HEK293 (cell line): ENCODE data around the gene PHC3.

ENCODE experiments used
- CTCF ChIA-PET: fragments of 350-600 bp; formaldehyde crosslinking; extraction: SDS; loops from one replicate; lab custom pipeline; 2021; ENCODE audit warnings: antibody characterized with exemption; lab: Yijun Ruan, JAX
- POLR2A ChIA-PET: fragments of 300-600 bp; formaldehyde crosslinking; extraction: SDS; loops from one replicate; lab custom pipeline; 2020; ENCODE audit warnings: antibody characterized with exemption, inconsistent platforms; lab: Yijun Ruan, JAX
- H3K27ac ChIP-seq: fragments of 200-500 bp; sonication (Bioruptor generic); 2 replicates; pipeline ENCODE4 v1.5.1; 2014; ENCODE audit warnings: low read depth, low read length, control low read depth, inconsistent platforms; ENCODE audit errors: extremely low read depth
- H3K36me3 ChIP-seq, 2 experiments: fragments of 200-500 bp in 1 of 2; sonication (Bioruptor generic) in 1 of 2; 1 replicate in 1 of 2; 2 replicates in 1 of 2; pipeline ENCODE4 v1.5.1; 2014 to 2017; ENCODE audit warnings: inconsistent platforms in 2 of 2, low read length in 2 of 2; ENCODE audit not compliant: control insufficient read depth in 2 of 2, insufficient read depth in 1 of 2
- H3K4me1 ChIP-seq: fragments of 200-500 bp; sonication (Bioruptor generic); 2 replicates; pipeline ENCODE4 v1.5.1; 2014; ENCODE audit warnings: mild to moderate bottlenecking, low read length, inconsistent platforms; ENCODE audit not compliant: control insufficient read depth, insufficient read depth
- H3K4me3 ChIP-seq: 2 replicates; pipeline ENCODE4 v1.5.1; 2011; ENCODE audit warnings: low read depth, mild to moderate bottlenecking, control low read depth, low read length, moderate library complexity
- H3K9me3 ChIP-seq: fragments of 200-500 bp; sonication (Bioruptor generic); 2 replicates; pipeline ENCODE4 v1.5.1; 2014; ENCODE audit warnings: low read depth, low read length, inconsistent platforms; ENCODE audit not compliant: control insufficient read depth, insufficient read depth
- GLI4 ChIP-seq: fragments of 450-650 bp; formaldehyde crosslinking; IDR thresholded peaks from 2 replicates; pipeline ENCODE4 v1.5.1; 2016; ENCODE audit warnings: missing biosample characterization, missing genetic modification characterization
- HOXA7 ChIP-seq: sonication (generic); formaldehyde crosslinking; IDR thresholded peaks from 2 replicates; pipeline ENCODE4 v1.8.1; 2022; ENCODE audit warnings: missing genetic modification reagents, borderline replicate concordance
- KLF10 ChIP-seq: fragments of 450-650 bp; IDR thresholded peaks from 2 replicates; pipeline ENCODE4 v1.5.1; 2018; ENCODE audit warnings: missing biosample characterization, mild to moderate bottlenecking, missing genetic modification characterization
- KLF17 ChIP-seq: fragments of 450-650 bp; formaldehyde crosslinking; IDR thresholded peaks from 2 replicates; pipeline ENCODE4 v1.5.1; 2016; ENCODE audit warnings: missing biosample characterization, missing genetic modification characterization
- KLF7 ChIP-seq: fragments of 450-650 bp; formaldehyde crosslinking; IDR thresholded peaks from 2 replicates; pipeline ENCODE4 v1.5.1; 2016; ENCODE audit warnings: missing biosample characterization, missing genetic modification characterization, borderline replicate concordance
- REPIN1 ChIP-seq: fragments of 450-650 bp; formaldehyde crosslinking; IDR thresholded peaks from 2 replicates; pipeline ENCODE4 v1.5.1; 2017; ENCODE audit warnings: missing biosample characterization, missing genetic modification characterization, low read depth
- SP7 ChIP-seq: fragments of 450-650 bp; formaldehyde crosslinking; IDR thresholded peaks from 2 replicates; pipeline ENCODE4 v1.5.1; 2016; ENCODE audit warnings: missing biosample characterization, missing genetic modification characterization
- YY2 ChIP-seq: fragments of 450-650 bp; formaldehyde crosslinking; IDR thresholded peaks from 2 replicates; pipeline ENCODE4 v1.5.1; 2016; ENCODE audit warnings: missing biosample characterization, missing genetic modification characterization
- ZBTB17 ChIP-seq: fragments of 450-650 bp; formaldehyde crosslinking; IDR thresholded peaks from 2 replicates; pipeline ENCODE4 v1.5.1; 2016; ENCODE audit warnings: missing biosample characterization, missing genetic modification characterization
- ZIC2 ChIP-seq: fragments of 450-650 bp; formaldehyde crosslinking; IDR thresholded peaks from 2 replicates; pipeline ENCODE4 v1.5.1; 2016; ENCODE audit warnings: missing biosample characterization, missing genetic modification characterization
- ZNF140 ChIP-seq: fragments of 450-650 bp; formaldehyde crosslinking; IDR thresholded peaks from 2 replicates; pipeline ENCODE4 v1.5.1; 2016; ENCODE audit warnings: missing biosample characterization, missing genetic modification characterization
- ZNF391 ChIP-seq: fragments of 450-650 bp; formaldehyde crosslinking; IDR thresholded peaks from 2 replicates; pipeline ENCODE4 v1.5.1; 2016; ENCODE audit warnings: low read depth, missing biosample characterization, missing genetic modification characterization, borderline replicate concordance
- ZNF404 ChIP-seq: fragments of 450-650 bp; formaldehyde crosslinking; IDR thresholded peaks from 2 replicates; pipeline ENCODE4 v1.5.1; 2017; ENCODE audit warnings: missing biosample characterization, missing genetic modification characterization
- ZNF426 ChIP-seq: fragments of 450-650 bp; formaldehyde crosslinking; IDR thresholded peaks from 2 replicates; pipeline ENCODE4 v1.5.1; 2017; ENCODE audit warnings: missing biosample characterization, missing genetic modification characterization, mild to moderate bottlenecking, inconsistent platforms, moderate library complexity
- ZNF48 ChIP-seq: fragments of 450-650 bp; formaldehyde crosslinking; IDR thresholded peaks from 2 replicates; pipeline ENCODE4 v1.5.1; 2016; ENCODE audit warnings: missing biosample characterization, missing genetic modification characterization
- ZNF501 ChIP-seq: fragments of 450-650 bp; formaldehyde crosslinking; IDR thresholded peaks from 2 replicates; pipeline ENCODE4 v1.5.1; 2016; ENCODE audit warnings: missing biosample characterization, missing genetic modification characterization
- ZNF549 ChIP-seq: fragments of 450-650 bp; IDR thresholded peaks from 2 replicates; pipeline ENCODE4 v1.5.1; 2018; ENCODE audit warnings: missing biosample characterization, missing genetic modification characterization, mild to moderate bottlenecking, inconsistent platforms, moderate library complexity
- ZNF558 ChIP-seq: fragments of 450-650 bp; formaldehyde crosslinking; IDR thresholded peaks from 2 replicates; pipeline ENCODE4 v1.5.1; 2016; ENCODE audit warnings: missing biosample characterization, missing genetic modification characterization
- ZNF596 ChIP-seq: fragments of 450-650 bp; IDR thresholded peaks from 2 replicates; pipeline ENCODE4 v1.5.0; 2018; ENCODE audit warnings: missing biosample characterization, mild to moderate bottlenecking, missing genetic modification characterization, moderate library complexity
- ZNF654 ChIP-seq: fragments of 450-650 bp; formaldehyde crosslinking; IDR thresholded peaks from 2 replicates; pipeline ENCODE4 v1.5.1; 2016; ENCODE audit warnings: low read depth, missing biosample characterization, missing genetic modification characterization
- ZNF76 ChIP-seq: fragments of 450-650 bp; formaldehyde crosslinking; IDR thresholded peaks from 2 replicates; pipeline ENCODE4; 2016; ENCODE audit warnings: low read depth, missing biosample characterization, missing genetic modification characterization, borderline replicate concordance
- ZSCAN30 ChIP-seq: fragments of 450-650 bp; IDR thresholded peaks from 2 replicates; pipeline ENCODE4 v1.5.1; 2018; ENCODE audit warnings: missing biosample characterization, mild to moderate bottlenecking, missing genetic modification characterization, moderate library complexity
- ZSCAN5A ChIP-seq: fragments of 450-650 bp; formaldehyde crosslinking; IDR thresholded peaks from 2 replicates; pipeline ENCODE4 v1.5.1; 2016; ENCODE audit warnings: missing biosample characterization, missing genetic modification characterization
- TF ChIP-seq, protein P1 (sequence below): fragments of 450-650 bp; formaldehyde crosslinking; IDR thresholded peaks from 2 replicates; pipeline ENCODE4 v1.5.1; 2016; ENCODE audit warnings: missing biosample characterization, missing genetic modification characterization

Gene PHC3

GRCh38 chr3:170154569-170155143, 26.9 kb downstream of the PHC3 start:
- H3K4me1 ChIP-seq = no peaks in the 10 kb centered on the region
- CTCF ChIA-PET = interaction anchor here (0.7 kb wide), 1 partner anchor 9 kb away, joined by 3 read pairs; no protein-coding TSS in a partner anchor
- POLR2A ChIA-PET = no interaction called here
- no peaks in the 10 kb centered on the region for H3K9me3 ChIP-seq
- TF ChIP-seq KLF7 (tag by site-specific recombination) (no peak), YY2 (tag by site-specific recombination) (no peak), ZNF48 (tag by site-specific recombination) (no peak), ZNF501 (tag by site-specific recombination) (no peak), KLF10 (tag by site-specific recombination) (no peak)
- no peak overlapping the region for H3K4me3 ChIP-seq
- peaks cover 0 to 23% of the 10 kb centered on the region in 2 experiments; a peak in 2 of 3 replicates for H3K36me3 ChIP-seq
- no peak overlapping the region for H3K27ac ChIP-seq

DNA sequence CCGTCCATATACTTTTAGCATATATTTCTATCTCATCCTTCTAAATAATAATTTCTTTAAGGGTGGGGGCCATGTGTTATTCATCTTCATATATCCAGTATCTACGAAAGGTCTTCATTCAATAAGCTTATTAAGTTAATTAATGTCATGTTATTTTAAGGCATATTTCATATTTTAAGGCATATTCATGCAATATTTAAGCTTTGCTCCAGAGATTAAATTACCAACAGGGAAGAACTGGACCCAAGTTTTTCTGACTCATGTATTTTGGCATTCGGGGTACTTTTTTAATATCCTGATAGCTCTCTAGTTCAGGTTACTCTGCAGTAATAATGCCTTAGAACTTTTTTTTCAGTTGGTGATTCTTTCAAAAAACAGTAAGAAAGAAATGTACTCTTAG, 27.4 kb downstream of the PHC3 start:
- no peaks in the 10 kb centered on the region for H3K4me1 ChIP-seq
- peaks cover 0 to 23% of the 10 kb centered on the region in 2 experiments; a peak in 2 of 3 replicates for H3K36me3 ChIP-seq
- TF ChIP-seq, protein P1, sequence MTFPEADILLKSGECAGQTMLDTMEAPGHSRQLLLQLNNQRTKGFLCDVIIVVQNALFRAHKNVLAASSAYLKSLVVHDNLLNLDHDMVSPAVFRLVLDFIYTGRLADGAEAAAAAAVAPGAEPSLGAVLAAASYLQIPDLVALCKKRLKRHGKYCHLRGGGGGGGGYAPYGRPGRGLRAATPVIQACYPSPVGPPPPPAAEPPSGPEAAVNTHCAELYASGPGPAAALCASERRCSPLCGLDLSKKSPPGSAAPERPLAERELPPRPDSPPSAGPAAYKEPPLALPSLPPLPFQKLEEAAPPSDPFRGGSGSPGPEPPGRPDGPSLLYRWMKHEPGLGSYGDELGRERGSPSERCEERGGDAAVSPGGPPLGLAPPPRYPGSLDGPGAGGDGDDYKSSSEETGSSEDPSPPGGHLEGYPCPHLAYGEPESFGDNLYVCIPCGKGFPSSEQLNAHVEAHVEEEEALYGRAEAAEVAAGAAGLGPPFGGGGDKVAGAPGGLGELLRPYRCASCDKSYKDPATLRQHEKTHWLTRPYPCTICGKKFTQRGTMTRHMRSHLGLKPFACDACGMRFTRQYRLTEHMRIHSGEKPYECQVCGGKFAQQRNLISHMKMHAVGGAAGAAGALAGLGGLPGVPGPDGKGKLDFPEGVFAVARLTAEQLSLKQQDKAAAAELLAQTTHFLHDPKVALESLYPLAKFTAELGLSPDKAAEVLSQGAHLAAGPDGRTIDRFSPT = no peak
- TF ChIP-seq ZNF404 (tag by site-specific recombination) (no peak), ZNF549 (tag by site-specific recombination) (no peak), SP7 (tag by site-specific recombination) (no peak)
- H3K9me3 ChIP-seq = no peaks in the 10 kb centered on the region
- no peak overlapping the region for H3K27ac ChIP-seq
- CTCF ChIA-PET = interaction anchor here (0.7 kb wide), 1 partner anchor 8 kb away, joined by 3 read pairs; no protein-coding TSS in a partner anchor
- POLR2A ChIA-PET = no interaction called here
- no peak overlapping the region for H3K4me3 ChIP-seq

- peaks cover 4 to 30% of the 10 kb centered on the region in 2 experiments; a peak in 2 of 3 replicates for H3K36me3 ChIP-seq
- no peak overlapping the region for H3K27ac ChIP-seq
- ChIA-PET CTCF (interaction anchor here (0.6 kb wide), 2 partner anchors 53 to 355 kb away, joined by 3 read pairs; no protein-coding TSS in a partner anchor), POLR2A (no interaction called here)
- H3K9me3 ChIP-seq = no peaks in the 10 kb centered on the region
- H3K4me1 ChIP-seq = no peaks in the 10 kb centered on the region
- no peak overlapping the region for H3K4me3 ChIP-seq
- TF ChIP-seq ZNF140 (tag by site-specific recombination) (no peak), HOXA7 (no peak), ZIC2 (no peak), ZNF654 (tag by site-specific recombination) (no peak), ZSCAN30 (tag by site-specific recombination) (no peak), REPIN1 (tag by site-specific recombination) (no peak), KLF17 (no peak), ZNF426 (tag by site-specific recombination) (no peak), ZSCAN5A (tag by site-specific recombination) (no peak), GLI4 (tag by site-specific recombination) (no peak), ZNF558 (tag by site-specific recombination) (no peak), ZNF596 (no peak), ZNF76 (no peak), ZNF501 (tag by site-specific recombination) (no peak), ZNF391 (tag by site-specific recombination) (no peak), ZBTB17 (tag by site-specific recombination) (no peak)
These were observed 30.0 kb downstream of the PHC3 start for GRCh38 chr3:170151536-170151935.
